Measurements from ENCODE around the gene SLC35F2.

- TF ChIP-seq CTCF (IDR thresholded peaks at IDR 0.05) (no peak), EP300 (IDR thresholded peaks at IDR 0.05) (no peak), POLR2A (IDR thresholded peaks at IDR 0.05) (no peak)
These were observed 77.8 kb downstream of the SLC35F2 start for GRCh38 chr11:107780775-107781174.

Data from ovary (tissue), 3 donors.